HFF-Myc (cell line): ENCODE data around the gene OCLN.
"Not testable (repeated sequence)": the region's sequence is repeated elsewhere in the genome, so short reads cannot be mapped to it uniquely, and the experiment has no call there.

Experiments
- DNase-seq: peaks from one replicate; pipeline ENCODE4 v3.0.0-alpha.2; 2011; ENCODE audit warnings: low read depth; ENCODE audit errors: extremely low read depth
- H3K4me3 ChIP-seq: replicated peaks from 2 replicates; pipeline ENCODE4 v1.5.1; 2011; ENCODE audit warnings: low read depth, mild to moderate bottlenecking, control low read depth, low read length
- CTCF ChIP-seq: IDR thresholded peaks from 2 replicates; pipeline ENCODE4 v1.5.1; 2012; ENCODE audit warnings: mild to moderate bottlenecking, low read depth, low read length, control low read depth; ENCODE audit errors: missing control alignments

Gene OCLN

GRCh38 chr5:69492391-69492922, at the start of gene OCLN:
Gene OCLN (plus strand): TSS chr5:69492790. CDS start chr5:69504245, 11,455 bp downstream.
- H3K4me3 ChIP-seq = peak within 1 kb of the TSS; percentile 56
- TF ChIP-seq CTCF = no peak
- DNase-seq = no peak

- DNase-seq = no peak
- H3K4me3 ChIP-seq = no peak overlapping the region
- no peak for TF ChIP-seq CTCF
These were observed 48.3 kb upstream of the OCLN start for GRCh38 chr5:69444127-69444754.

GRCh38 chr5:69449511-69449910, 43.1 kb upstream of the OCLN start:
- no peak for TF ChIP-seq CTCF
- DNase-seq = no peak
- no peak overlapping the region for H3K4me3 ChIP-seq

- peak; percentile 71 for DNase-seq
- H3K4me3 ChIP-seq = no peak overlapping the region
- no peak for TF ChIP-seq CTCF
These were observed 42.5 kb upstream of the OCLN start for GRCh38 chr5:69450116-69450515.

- not testable (repeated sequence) for H3K4me3 ChIP-seq, DNase-seq
These were observed 42.1 kb upstream of the OCLN start for GRCh38 chr5:69450527-69450926.

GRCh38 chr5:69451941-69452647, 40.5 kb upstream of the OCLN start:
- no peak overlapping the region for H3K4me3 ChIP-seq
- DNase-seq = no peak
- TF ChIP-seq CTCF = no peak

- not testable (repeated sequence) for DNase-seq, H3K4me3 ChIP-seq
These were observed 39.1 kb upstream of the OCLN start for GRCh38 chr5:69453487-69453886.
